Stomach (tissue), 4 donors: ENCODE data around the gene GAB1.

ENCODE experiments used
- POLR2AphosphoS5 ChIP-seq, 3 donors: sonication (generic); formaldehyde crosslinking; IDR thresholded peaks; one replicate each; pipeline ENCODE4 v1.6.1; 2016; ENCODE audit warnings: antibody characterized with exemption in 3 of 3
- TF ChIP-seq, protein P1 (sequence below), 7 experiments: fragments of 450-650 bp in 4 of 7; fragments of 200-600 bp in 3 of 7; sonication (generic) in 3 of 7; IDR thresholded peaks; one replicate each; pipeline ENCODE4 v1.5.1; 2016 to 2019; ENCODE audit warnings: antibody characterized with exemption in 7 of 7, control low read depth in 2 of 7, mild to moderate bottlenecking in 1 of 7

DNA sequence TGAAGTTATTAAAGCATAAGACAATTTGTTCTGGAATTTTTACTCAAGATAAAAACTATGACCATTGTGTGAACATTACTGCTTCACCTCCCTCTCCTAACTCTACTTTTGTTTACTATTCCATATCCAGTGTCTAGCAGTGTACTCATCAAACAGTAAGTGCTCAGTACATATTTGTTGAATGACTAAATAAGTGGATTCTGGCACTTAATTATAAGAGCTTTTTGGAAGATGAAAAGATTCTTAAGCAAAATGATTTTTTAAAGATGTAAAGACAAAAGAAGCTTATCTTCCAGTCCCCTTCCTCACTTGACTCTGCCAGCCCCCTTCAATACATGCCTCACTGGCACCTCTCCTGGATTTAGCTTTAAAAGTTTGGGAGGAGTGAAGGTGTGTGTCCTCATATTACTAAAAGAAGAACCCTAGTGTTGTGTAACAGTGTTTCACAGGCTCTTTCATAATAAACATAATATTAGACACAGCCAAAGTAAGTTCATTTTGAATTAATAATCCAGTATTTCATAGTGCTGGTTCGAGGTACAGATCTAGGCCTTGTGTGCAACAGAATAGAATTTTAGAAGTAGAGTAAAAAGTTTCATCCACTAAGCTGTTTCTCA lies 53.0 kb downstream of the GAB1 start:
- TF ChIP-seq, protein P1, sequence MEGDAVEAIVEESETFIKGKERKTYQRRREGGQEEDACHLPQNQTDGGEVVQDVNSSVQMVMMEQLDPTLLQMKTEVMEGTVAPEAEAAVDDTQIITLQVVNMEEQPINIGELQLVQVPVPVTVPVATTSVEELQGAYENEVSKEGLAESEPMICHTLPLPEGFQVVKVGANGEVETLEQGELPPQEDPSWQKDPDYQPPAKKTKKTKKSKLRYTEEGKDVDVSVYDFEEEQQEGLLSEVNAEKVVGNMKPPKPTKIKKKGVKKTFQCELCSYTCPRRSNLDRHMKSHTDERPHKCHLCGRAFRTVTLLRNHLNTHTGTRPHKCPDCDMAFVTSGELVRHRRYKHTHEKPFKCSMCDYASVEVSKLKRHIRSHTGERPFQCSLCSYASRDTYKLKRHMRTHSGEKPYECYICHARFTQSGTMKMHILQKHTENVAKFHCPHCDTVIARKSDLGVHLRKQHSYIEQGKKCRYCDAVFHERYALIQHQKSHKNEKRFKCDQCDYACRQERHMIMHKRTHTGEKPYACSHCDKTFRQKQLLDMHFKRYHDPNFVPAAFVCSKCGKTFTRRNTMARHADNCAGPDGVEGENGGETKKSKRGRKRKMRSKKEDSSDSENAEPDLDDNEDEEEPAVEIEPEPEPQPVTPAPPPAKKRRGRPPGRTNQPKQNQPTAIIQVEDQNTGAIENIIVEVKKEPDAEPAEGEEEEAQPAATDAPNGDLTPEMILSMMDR (IDR thresholded peaks at IDR 0.05), result no peak
- no peak for TF ChIP-seq POLR2AphosphoS5 (IDR thresholded peaks at IDR 0.05)
